Breast epithelium (tissue), 4 donors: ENCODE results near the gene SRA1. TPM values are rescaled to one million over a fixed set of nuclear protein-coding genes. Genes with fewer than 3 reads are reported as not detected.

Experiments used
- DNase-seq, 2 donors: peaks; one replicate each; pipeline ENCODE4 v3.0.0-alpha.2; 2019; ENCODE audit warnings: low spot score in 2 of 2
- H3K27ac ChIP-seq, 2 donors: fragments of 200-600 bp; sonication (generic) in 1 of 2; one replicate each; pipeline ENCODE4 v1.5.1; 2016 to 2019; ENCODE audit warnings: mild to moderate bottlenecking in 1 of 2
- H3K27me3 ChIP-seq, 2 donors: fragments of 200-600 bp; sonication (generic) in 1 of 2; one replicate each; pipeline versions ENCODE4 v1.5.1 to v1.6.0; 2017 to 2019; ENCODE audit warnings: control low read depth in 1 of 2, mild to moderate bottlenecking in 1 of 2
- H3K36me3 ChIP-seq: fragments of 200-600 bp; one replicate; pipeline ENCODE4 v1.5.1; 2019
- H3K4me1 ChIP-seq, 2 donors: fragments of 200-600 bp; sonication (generic); one replicate each; pipeline ENCODE4 v1.5.1; 2016 to 2019; ENCODE audit warnings: control low read depth in 1 of 2
- H3K4me3 ChIP-seq, 3 donors: fragments of 200-600 bp; sonication (generic); 1 replicate in 2 of 3; 2 replicates in 1 of 3; pipeline ENCODE4 v1.5.1; 2016 to 2019; ENCODE audit warnings: mild to moderate bottlenecking in 3 of 3, moderate library complexity in 2 of 3
- H3K9me3 ChIP-seq, 2 donors: fragments of 200-600 bp; sonication (generic) in 1 of 2; one replicate each; pipeline ENCODE4 v1.5.1; 2016 to 2019; ENCODE audit warnings: control low read depth in 1 of 2
- POLR2A ChIP-seq: fragments of 450-650 bp; IDR thresholded peaks from one replicate; pipeline ENCODE4 v1.6.1; 2016; ENCODE audit warnings: antibody characterized with exemption, mild to moderate bottlenecking, moderate library complexity
- POLR2AphosphoS5 ChIP-seq, 3 donors: sonication (generic); formaldehyde crosslinking; IDR thresholded peaks; one replicate each; pipeline ENCODE4 v1.6.1; 2017; ENCODE audit warnings: antibody characterized with exemption in 3 of 3
- intact Hi-C: fragments of 100-400 bp; cut with DNase I; formaldehyde crosslinking; loops from one replicate; pipeline ENCODE4 v1.15.1; 2023; ENCODE audit warnings: low total_unique reads
- total RNA-seq, 3 donors: library from RNA; depleted of rRNA; stranded (reverse); fragments of >200 nt; gene quantifications; one replicate each; pipeline ENCODE4 v1.1.0, GENCODE V29; 2016
- TF ChIP-seq, protein P1 (sequence below), 3 donors: fragments of 450-650 bp; IDR thresholded peaks; one replicate each; pipeline ENCODE4 v1.5.1; 2016 to 2017; ENCODE audit warnings: antibody characterized with exemption in 3 of 3, mild to moderate bottlenecking in 3 of 3, moderate library complexity in 3 of 3

SRA1 gene
- total RNA-seq, 3 donors from 2014 or later, result 13.6 to 28.4 (median 24.9) TPM

DNA sequence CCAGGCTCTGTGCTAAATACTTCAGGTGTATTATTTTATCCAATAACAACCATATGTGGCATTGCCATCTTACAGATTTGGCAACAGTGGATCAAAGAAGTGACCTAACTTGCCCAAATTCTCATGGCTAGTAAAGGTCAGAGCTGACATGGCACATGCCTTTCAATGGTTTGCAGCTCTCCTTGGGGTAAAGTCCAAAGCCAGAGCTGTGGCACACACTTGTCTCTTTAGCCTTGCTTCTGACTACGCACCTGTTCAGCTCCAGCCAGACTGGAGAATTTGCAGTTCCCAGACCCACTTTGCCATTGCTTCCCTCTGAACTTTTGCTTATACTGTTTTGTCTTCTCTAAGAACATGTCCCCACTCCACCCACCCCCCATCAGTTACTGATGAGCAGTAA lies 13.2 kb upstream of the SRA1 start:
- intact Hi-C loops, result no loop called here
- peaks cover 8 to 10% of the 10 kb centered on the region in 2 donors for H3K4me1 ChIP-seq
- no peak for DNase-seq
- peak overlapping the region; percentile 78 to 80 for H3K27ac ChIP-seq
- no peak for TF ChIP-seq POLR2A
- TF ChIP-seq, protein P1, sequence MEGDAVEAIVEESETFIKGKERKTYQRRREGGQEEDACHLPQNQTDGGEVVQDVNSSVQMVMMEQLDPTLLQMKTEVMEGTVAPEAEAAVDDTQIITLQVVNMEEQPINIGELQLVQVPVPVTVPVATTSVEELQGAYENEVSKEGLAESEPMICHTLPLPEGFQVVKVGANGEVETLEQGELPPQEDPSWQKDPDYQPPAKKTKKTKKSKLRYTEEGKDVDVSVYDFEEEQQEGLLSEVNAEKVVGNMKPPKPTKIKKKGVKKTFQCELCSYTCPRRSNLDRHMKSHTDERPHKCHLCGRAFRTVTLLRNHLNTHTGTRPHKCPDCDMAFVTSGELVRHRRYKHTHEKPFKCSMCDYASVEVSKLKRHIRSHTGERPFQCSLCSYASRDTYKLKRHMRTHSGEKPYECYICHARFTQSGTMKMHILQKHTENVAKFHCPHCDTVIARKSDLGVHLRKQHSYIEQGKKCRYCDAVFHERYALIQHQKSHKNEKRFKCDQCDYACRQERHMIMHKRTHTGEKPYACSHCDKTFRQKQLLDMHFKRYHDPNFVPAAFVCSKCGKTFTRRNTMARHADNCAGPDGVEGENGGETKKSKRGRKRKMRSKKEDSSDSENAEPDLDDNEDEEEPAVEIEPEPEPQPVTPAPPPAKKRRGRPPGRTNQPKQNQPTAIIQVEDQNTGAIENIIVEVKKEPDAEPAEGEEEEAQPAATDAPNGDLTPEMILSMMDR (IDR thresholded peaks at IDR 0.05), result no peak
- TF ChIP-seq POLR2AphosphoS5 (IDR thresholded peaks at IDR 0.05), result no peak
- no peak overlapping the region for H3K4me3 ChIP-seq
- no peaks in the 10 kb centered on the region for H3K36me3 ChIP-seq
- H3K27me3 ChIP-seq, result no peaks in the 10 kb centered on the region
- no peaks in the 10 kb centered on the region for H3K9me3 ChIP-seq

- H3K27ac ChIP-seq, result peak overlapping the region; percentile 78 to 80
- H3K27me3 ChIP-seq, result no peaks in the 10 kb centered on the region
- no peak overlapping the region for H3K4me3 ChIP-seq
- DNase-seq, result no peak
- H3K36me3 ChIP-seq, result no peaks in the 10 kb centered on the region
- no peaks in the 10 kb centered on the region for H3K9me3 ChIP-seq
- H3K4me1 ChIP-seq, result peaks cover 12 to 13% of the 10 kb centered on the region in 2 donors
- intact Hi-C loops, result no loop called here
- TF ChIP-seq POLR2A (no peak), POLR2AphosphoS5 (IDR thresholded peaks at IDR 0.05) (no peak)
- TF ChIP-seq, protein P1 (IDR thresholded peaks at IDR 0.05), result no peak
Measured at GRCh38 chr5:140570058-140570457, 12.8 kb upstream of the SRA1 start.

GRCh38 chr5:140569197-140569596 lies 11.9 kb upstream of the SRA1 start:
- peaks cover 12 to 13% of the 10 kb centered on the region in 2 donors for H3K4me1 ChIP-seq
- H3K4me3 ChIP-seq, result no peak overlapping the region
- DNase-seq, result no peak
- intact Hi-C loops, result no loop called here
- peak overlapping the region; percentile 78 to 85 for H3K27ac ChIP-seq
- no peaks in the 10 kb centered on the region for H3K36me3 ChIP-seq
- H3K9me3 ChIP-seq, result no peaks in the 10 kb centered on the region
- TF ChIP-seq POLR2A (no peak), POLR2AphosphoS5 (IDR thresholded peaks at IDR 0.05) (no peak)
- TF ChIP-seq, protein P1 (IDR thresholded peaks at IDR 0.05), result no peak
- no peaks in the 10 kb centered on the region for H3K27me3 ChIP-seq

- no peaks in the 10 kb centered on the region for H3K36me3 ChIP-seq
- H3K4me1 ChIP-seq, result peaks cover 12 to 13% of the 10 kb centered on the region in 2 donors
- no peak overlapping the region for H3K4me3 ChIP-seq
- intact Hi-C loops, result no loop called here
- no peaks in the 10 kb centered on the region for H3K9me3 ChIP-seq
- no peak for DNase-seq
- no peaks in the 10 kb centered on the region for H3K27me3 ChIP-seq
- TF ChIP-seq POLR2A (no peak), POLR2AphosphoS5 (IDR thresholded peaks at IDR 0.05) (no peak)
- TF ChIP-seq, protein P1 (IDR thresholded peaks at IDR 0.05), result no peak
- H3K27ac ChIP-seq, result peak overlapping the region; percentile 78 to 85
Measured at GRCh38 chr5:140568443-140569063, 11.3 kb upstream of the SRA1 start.

DNA sequence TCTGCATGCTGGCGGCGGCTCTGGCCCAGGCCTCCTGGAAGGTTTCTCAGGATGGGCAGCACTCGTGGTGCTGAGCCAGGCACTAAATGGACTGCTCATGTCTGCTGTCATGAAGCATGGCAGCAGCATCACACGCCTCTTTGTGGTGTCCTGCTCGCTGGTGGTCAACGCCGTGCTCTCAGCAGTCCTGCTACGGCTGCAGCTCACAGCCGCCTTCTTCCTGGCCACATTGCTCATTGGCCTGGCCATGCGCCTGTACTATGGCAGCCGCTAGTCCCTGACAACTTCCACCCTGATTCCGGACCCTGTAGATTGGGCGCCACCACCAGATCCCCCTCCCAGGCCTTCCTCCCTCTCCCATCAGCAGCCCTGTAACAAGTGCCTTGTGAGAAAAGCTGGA lies 10.6 kb upstream of the SRA1 start:
- H3K27me3 ChIP-seq, result no peaks in the 10 kb centered on the region
- H3K36me3 ChIP-seq, result no peaks in the 10 kb centered on the region
- H3K9me3 ChIP-seq, result no peaks in the 10 kb centered on the region
- peaks cover 13 to 18% of the 10 kb centered on the region in 2 donors for H3K4me1 ChIP-seq
- H3K27ac ChIP-seq, result peak overlapping the region; percentile 78 to 85
- TF ChIP-seq, protein P1 (IDR thresholded peaks at IDR 0.05), result no peak
- TF ChIP-seq POLR2A (no peak), POLR2AphosphoS5 (IDR thresholded peaks at IDR 0.05) (no peak)
- no peak for DNase-seq
- intact Hi-C loops, result no loop called here
- H3K4me3 ChIP-seq, result no peak overlapping the region
